Tibial nerve (tissue), 4 donors: ENCODE results near the gene FOXK2.
"Not testable (repeated sequence)": the region's sequence is repeated elsewhere in the genome, so short reads cannot be mapped to it uniquely, and the experiment has no call there.

Source experiments
- EP300 ChIP-seq, 2 donors: sonication (generic); formaldehyde crosslinking; IDR thresholded peaks; one replicate each; pipeline ENCODE4 v1.6.1; 2017; ENCODE audit warnings: antibody characterized with exemption in 2 of 2, mild to moderate bottlenecking in 1 of 2
- POLR2A ChIP-seq, 2 donors: fragments of 450-650 bp; IDR thresholded peaks; one replicate each; pipeline ENCODE4 v1.6.1; 2017; ENCODE audit warnings: antibody characterized with exemption in 2 of 2, mild to moderate bottlenecking in 2 of 2, moderate library complexity in 2 of 2
- TF ChIP-seq, protein P1 (sequence below), 5 experiments: fragments of 200-600 bp in 3 of 5; fragments of 450-650 bp in 2 of 5; sonication (generic) in 3 of 5; IDR thresholded peaks; one replicate each; pipeline ENCODE4 v1.5.1; 2016 to 2019; ENCODE audit warnings: antibody characterized with exemption in 5 of 5, mild to moderate bottlenecking in 3 of 5, moderate library complexity in 2 of 5

DNA sequence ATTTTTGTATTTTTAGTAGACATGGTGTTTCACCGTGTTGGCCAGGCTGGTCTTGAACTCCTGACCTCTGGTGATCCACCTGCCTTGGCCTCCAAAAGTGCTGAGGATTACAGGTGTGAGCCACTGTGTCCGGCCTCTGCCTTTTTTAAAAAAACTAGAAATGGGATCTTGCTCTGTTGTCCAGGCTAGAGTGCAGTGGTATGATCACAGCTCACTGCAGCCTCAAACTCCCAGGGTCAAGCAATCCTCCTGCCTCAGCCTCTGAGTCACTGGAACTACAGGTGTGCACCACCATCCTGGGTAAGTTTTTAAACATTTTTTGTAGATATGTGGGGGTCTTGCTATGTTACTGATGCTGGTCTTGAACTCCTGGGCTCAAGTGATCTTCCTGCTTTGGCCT is 38.0 kb downstream of the FOXK2 start:
- TF ChIP-seq, protein P1, sequence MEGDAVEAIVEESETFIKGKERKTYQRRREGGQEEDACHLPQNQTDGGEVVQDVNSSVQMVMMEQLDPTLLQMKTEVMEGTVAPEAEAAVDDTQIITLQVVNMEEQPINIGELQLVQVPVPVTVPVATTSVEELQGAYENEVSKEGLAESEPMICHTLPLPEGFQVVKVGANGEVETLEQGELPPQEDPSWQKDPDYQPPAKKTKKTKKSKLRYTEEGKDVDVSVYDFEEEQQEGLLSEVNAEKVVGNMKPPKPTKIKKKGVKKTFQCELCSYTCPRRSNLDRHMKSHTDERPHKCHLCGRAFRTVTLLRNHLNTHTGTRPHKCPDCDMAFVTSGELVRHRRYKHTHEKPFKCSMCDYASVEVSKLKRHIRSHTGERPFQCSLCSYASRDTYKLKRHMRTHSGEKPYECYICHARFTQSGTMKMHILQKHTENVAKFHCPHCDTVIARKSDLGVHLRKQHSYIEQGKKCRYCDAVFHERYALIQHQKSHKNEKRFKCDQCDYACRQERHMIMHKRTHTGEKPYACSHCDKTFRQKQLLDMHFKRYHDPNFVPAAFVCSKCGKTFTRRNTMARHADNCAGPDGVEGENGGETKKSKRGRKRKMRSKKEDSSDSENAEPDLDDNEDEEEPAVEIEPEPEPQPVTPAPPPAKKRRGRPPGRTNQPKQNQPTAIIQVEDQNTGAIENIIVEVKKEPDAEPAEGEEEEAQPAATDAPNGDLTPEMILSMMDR (IDR thresholded peaks at IDR 0.05): not testable (repeated sequence)
- not testable (repeated sequence) for TF ChIP-seq POLR2A, EP300 (IDR thresholded peaks at IDR 0.05)
